DMS79 treated with DMSO at 0.1 percent for 48 hours (cell line): ENCODE results near the gene TOX2.

Experiments
- DNase-seq: peaks from one replicate; lab custom pipeline; 2025; lab: John Stamatoyannopoulos, UW

Gene TOX2

GRCh38 chr20:44106615-44107014 is 192.0 kb downstream of the TOX2 start:
- DNase-seq = no peak

DNA sequence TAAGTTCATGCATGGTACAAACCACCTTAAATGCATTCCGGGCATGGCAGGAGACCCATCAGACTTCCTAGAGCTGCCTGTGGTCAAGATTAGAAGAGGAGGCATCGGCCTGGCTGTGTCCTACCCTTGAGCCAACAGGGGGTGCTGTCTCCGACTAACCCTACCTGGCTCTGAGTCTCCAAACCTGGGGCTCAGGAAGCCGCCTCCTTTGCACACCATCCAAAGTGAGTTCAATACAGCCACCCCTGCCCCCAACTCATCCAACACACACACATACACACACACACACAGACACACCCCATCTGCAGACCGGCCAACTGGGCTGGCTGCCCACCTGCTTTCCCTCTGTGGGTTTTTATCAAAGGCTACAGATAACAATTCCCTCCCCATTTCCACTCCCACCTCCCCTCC is 195.3 kb downstream of the TOX2 start:
- no peak for DNase-seq

GRCh38 chr20:44110816-44111568 is 196.3 kb downstream of the TOX2 start:
- DNase-seq = no peak

DNA sequence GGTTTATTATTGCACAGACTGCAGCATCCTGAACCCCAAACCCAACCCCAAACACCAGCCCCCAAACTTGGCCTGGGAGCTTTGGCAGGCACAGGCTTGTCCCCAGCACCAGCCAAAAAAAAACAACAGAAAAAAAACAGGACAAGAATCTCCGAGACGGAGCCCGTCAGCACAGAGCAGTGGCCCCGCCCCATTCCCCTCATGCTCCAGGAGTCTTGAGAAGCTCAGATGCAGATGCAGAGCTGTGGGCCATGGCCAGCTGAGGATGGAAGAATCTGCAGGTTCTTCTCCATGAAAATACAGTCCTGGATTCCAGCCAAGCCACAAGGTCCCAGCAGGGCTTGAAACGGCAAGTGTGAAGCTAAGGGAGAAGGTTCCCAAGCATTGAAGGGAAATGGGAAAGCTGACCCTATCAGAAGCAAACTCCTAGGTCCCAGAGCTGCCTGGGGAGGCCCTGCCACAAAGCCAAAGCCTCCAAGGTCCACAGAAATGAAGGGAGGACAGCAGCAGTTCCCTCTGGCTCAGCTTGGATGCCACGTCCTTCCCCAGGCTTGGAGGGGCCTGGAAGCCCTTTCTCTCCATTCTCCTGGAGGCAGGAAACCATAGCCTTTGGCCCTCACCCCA is 197.2 kb downstream of the TOX2 start:
- peak; percentile 19 for DNase-seq

DNA sequence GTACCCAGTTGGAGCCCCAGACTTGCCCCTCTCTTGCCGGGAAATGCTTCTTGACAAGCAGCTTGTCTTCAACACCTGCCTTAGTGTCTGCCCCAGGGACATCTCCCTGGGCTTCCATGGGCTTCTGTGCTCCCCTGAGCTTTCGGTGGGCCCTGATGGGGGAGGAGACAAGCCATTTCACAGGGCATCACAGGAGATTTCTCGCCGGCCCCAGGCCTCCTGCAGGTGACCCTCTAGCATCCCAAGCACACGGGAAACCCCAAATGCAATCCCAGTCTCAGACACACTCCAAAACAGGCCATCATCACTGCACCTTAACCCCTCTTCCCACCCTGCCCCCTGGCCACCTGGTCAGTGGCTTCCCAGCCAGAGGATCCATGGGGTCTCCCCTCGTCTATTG is 197.8 kb downstream of the TOX2 start:
- DNase-seq = no peak

DNA sequence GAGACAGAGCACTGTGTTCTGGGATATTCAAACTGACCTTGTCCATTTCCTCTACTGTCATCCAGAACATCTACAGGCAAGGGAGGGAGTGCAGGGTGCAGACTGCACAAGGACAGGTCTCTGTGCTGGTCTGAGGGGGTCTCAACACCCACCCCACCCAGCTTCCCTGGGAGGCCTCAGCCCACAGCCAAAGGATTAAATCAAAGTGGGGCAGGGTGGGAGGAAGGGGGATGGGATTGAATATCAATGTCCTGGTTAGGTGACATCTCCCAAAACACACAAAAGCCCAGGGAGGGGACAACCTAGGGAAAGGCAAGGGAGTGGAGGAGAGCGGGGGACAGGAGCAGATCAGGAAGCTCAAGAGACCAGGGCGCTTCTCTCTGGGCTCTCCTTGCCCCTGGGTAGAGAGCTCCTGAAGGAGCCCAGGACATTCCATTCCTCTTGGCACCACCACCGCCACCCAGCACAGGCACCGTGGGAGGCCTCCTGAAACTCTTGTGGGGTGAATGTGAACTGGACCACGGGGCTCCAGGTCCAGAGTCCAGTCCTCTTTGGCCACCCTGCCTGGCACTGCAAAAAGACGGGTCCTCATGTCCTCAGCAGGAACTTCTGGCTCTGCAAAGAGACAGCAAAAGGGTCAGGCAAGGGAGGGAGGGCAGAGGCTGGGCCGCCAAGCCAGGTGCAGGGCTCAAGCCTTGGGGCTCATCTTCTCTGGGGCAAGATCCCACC is 198.4 kb downstream of the TOX2 start:
- no peak for DNase-seq

DNA sequence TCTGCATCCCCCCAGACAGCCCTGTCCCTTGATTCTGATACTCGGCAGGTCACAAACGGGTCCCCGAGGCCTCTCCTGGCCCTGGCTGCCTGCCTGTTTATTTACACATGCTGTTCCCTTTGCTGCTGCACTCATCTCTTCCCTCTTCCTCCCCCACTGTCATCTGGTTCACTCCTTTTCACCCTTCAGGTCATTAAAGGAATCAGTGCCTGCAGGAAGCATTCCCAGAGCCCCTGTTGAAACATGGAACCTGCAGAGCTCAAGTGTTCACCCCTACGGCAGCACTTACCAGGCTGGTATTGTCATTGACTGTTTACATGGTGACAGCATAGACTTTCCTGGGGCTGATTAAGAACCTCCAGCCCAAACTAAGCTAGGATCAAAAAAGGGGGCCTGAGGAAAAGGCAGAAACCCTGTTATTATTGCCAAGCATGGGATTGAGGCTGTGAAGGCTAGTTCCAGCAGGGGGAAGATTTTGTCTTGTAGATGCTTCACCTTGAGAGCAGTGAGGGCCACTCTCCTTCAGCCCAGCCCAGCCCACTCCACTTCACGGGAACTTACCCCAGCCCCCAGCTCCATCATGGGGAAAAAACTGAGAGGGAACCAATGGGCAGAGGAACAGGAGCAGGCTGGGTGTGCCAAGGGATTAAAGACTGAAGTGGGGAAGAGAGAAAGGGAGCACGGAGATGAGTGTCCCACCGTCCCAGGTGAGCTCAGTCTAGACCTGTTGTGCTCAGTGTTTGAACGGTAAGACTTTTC is 199.1 kb downstream of the TOX2 start:
- DNase-seq = no peak

DNA sequence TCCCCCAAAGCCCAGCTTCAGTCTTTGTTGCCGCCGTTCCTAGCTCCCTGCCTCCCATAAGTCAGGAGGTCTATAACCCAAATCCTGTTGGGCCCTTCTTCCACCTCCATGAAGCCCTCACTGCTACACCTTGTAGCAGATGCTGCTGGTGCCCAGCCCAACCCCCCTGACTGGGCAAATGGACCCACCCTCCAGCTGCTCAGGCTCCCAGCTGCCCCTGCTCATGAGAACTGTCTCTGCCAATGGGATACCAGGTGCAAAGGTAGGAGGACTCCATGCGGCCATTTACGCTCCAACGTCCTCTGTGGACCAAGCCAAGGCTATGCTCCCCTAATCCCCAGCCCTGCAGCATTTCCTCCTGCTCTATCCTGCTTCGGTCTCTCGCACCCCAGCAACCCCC is 200.5 kb downstream of the TOX2 start:
- DNase-seq = no peak

GRCh38 chr20:44115762-44116644 is 201.4 kb downstream of the TOX2 start:
- no peak for DNase-seq

- DNase-seq = no peak
These were observed 202.9 kb downstream of the TOX2 start for GRCh38 chr20:44117296-44118184.

GRCh38 chr20:44118185-44119033 is 203.8 kb downstream of the TOX2 start:
- no peak for DNase-seq
